Ureter (tissue), 1 donor: Measurements from ENCODE around the gene RAB35. TPM values are rescaled to one million over a fixed set of nuclear protein-coding genes. Genes with fewer than 3 reads are reported as not detected.
"Not testable (repeated sequence)": the region's sequence is repeated elsewhere in the genome, so short reads cannot be mapped to it uniquely, and the experiment has no call there.

Source experiments
- DNase-seq: peaks from one replicate; pipeline ENCODE4 v3.0.0-alpha.2; 2020; ENCODE audit warnings: low spot score
- total RNA-seq: library from RNA; stranded (reverse); gene quantifications from one replicate; pipeline ENCODE4 v1.2.4, GENCODE V29; 2023
- donor health status: DM: yes; HTN: yes; CAD: no.

RAB35 gene
- total RNA-seq, 1 donor from 2014 or later, result 47.5 TPM

GRCh38 chr12:120060717-120061116 is 55.8 kb downstream of the RAB35 start:
- no peak for DNase-seq

- no peak for DNase-seq
These were observed 56.4 kb downstream of the RAB35 start for GRCh38 chr12:120060196-120060595.

- DNase-seq, result no peak
These were observed 59.8 kb downstream of the RAB35 start for GRCh38 chr12:120056739-120057138.

- DNase-seq, result no peak
These were observed 61.1 kb downstream of the RAB35 start for GRCh38 chr12:120055231-120056000.

GRCh38 chr12:120054293-120054692 is 62.3 kb downstream of the RAB35 start:
- no peak for DNase-seq

GRCh38 chr12:120051535-120051934 is 65.0 kb downstream of the RAB35 start:
- DNase-seq, result no peak

- DNase-seq, result no peak
These were observed 67.1 kb downstream of the RAB35 start for GRCh38 chr12:120049426-120049825.

- DNase-seq, result no peak
These were observed 68.3 kb downstream of the RAB35 start for GRCh38 chr12:120048263-120048662.

- no peak for DNase-seq
These were observed 69.5 kb downstream of the RAB35 start for GRCh38 chr12:120047072-120047471.

GRCh38 chr12:120045367-120045766 is 71.2 kb downstream of the RAB35 start:
- not testable (repeated sequence) for DNase-seq

Other genes with a start within 250 kb of the RAB35 start
- gene CIT, start 239.4 kb downstream of the RAB35 start, total RNA-seq, result 4.1 TPM
- 17.2 TPM for gene BICDL1, start 127.5 kb downstream of the RAB35 start, total RNA-seq
- 114 TPM for gene GCN1, start 78.0 kb upstream of the RAB35 start, total RNA-seq
- 2,124 TPM for gene RPLP0, start 84.4 kb upstream of the RAB35 start, total RNA-seq
- 166 TPM for gene PXN, start 149.0 kb upstream of the RAB35 start, total RNA-seq
- gene RNU4-2, start 175.2 kb upstream of the RAB35 start, total RNA-seq, result 8,888 TPM
- 1,538 TPM for gene RNU4-1, start 176.5 kb upstream of the RAB35 start, total RNA-seq
- gene SIRT4, start 185.6 kb upstream of the RAB35 start, total RNA-seq, result not detected
- not detected for gene PLA2G1B, start 211.0 kb upstream of the RAB35 start, total RNA-seq